Suppressor macrophage treated with lipopolysaccharide for 1 hour (primary cell): Measurements from ENCODE around the gene KCTD12.
A peak's percentile ranks its signal among the peaks of the same experiment; 100 is the strongest.
"Not testable (repeated sequence)": the region's sequence is repeated elsewhere in the genome, so short reads cannot be mapped to it uniquely, and the experiment has no call there.

Experiments used
- DNase-seq, 3 donors: peaks; one replicate each; pipeline ENCODE4 v3.0.0-alpha.2; 2020 to 2022

The KCTD12 gene

GRCh38 chr13:76886292-76887075 is at the start of gene KCTD12:
Gene KCTD12, minus strand, starts transcription at chr13:76886405. Its CDS starts 257 bp downstream, at chr13:76886148.
- DNase-seq = peak; percentile 91 to 95 (median 93)

GRCh38 chr13:76934671-76935070 is 48.5 kb upstream of the KCTD12 start:
- DNase-seq = no peak

GRCh38 chr13:76932076-76932475 is 45.9 kb upstream of the KCTD12 start:
- no peak for DNase-seq

- no peak for DNase-seq
These were observed 43.7 kb upstream of the KCTD12 start for GRCh38 chr13:76929851-76930374.

- peak; percentile 53 to 71 (median 54) for DNase-seq
These were observed 43.1 kb upstream of the KCTD12 start for GRCh38 chr13:76929320-76929719.

GRCh38 chr13:76928456-76928855 is 42.3 kb upstream of the KCTD12 start:
- DNase-seq = no peak

- no peak for DNase-seq
These were observed 41.8 kb upstream of the KCTD12 start for GRCh38 chr13:76927955-76928354.

- no peak for DNase-seq
These were observed 38.9 kb upstream of the KCTD12 start for GRCh38 chr13:76925115-76925514.

- DNase-seq = no peak
These were observed 35.3 kb upstream of the KCTD12 start for GRCh38 chr13:76921516-76921915.

- not testable (repeated sequence) for DNase-seq
These were observed 31.7 kb upstream of the KCTD12 start for GRCh38 chr13:76917755-76918481.

GRCh38 chr13:76917095-76917494 is 30.9 kb upstream of the KCTD12 start:
- no peak for DNase-seq

- DNase-seq = no peak
These were observed 27.7 kb upstream of the KCTD12 start for GRCh38 chr13:76913898-76914297.

- no peak for DNase-seq
These were observed 26.3 kb upstream of the KCTD12 start for GRCh38 chr13:76912476-76912875.

GRCh38 chr13:76904507-76904906 is 18.3 kb upstream of the KCTD12 start:
- DNase-seq = peak; percentile 79 to 90 (median 88)

GRCh38 chr13:76903544-76904162 is 17.4 kb upstream of the KCTD12 start:
- DNase-seq = peak; percentile 89 to 94 (median 93)

- not testable (repeated sequence) for DNase-seq
These were observed 12.9 kb upstream of the KCTD12 start for GRCh38 chr13:76899066-76899465.

- DNase-seq = not testable (repeated sequence)
These were observed 11.0 kb upstream of the KCTD12 start for GRCh38 chr13:76897171-76897570.

- DNase-seq = peak; percentile 44 to 69 (median 47)
These were observed 8.4 kb upstream of the KCTD12 start for GRCh38 chr13:76894401-76895110.

- no peak for DNase-seq
These were observed 6.3 kb upstream of the KCTD12 start for GRCh38 chr13:76892488-76892887.

GRCh38 chr13:76890021-76890420 is 3.8 kb upstream of the KCTD12 start:
- peak; percentile 40 to 60 (median 42) for DNase-seq

GRCh38 chr13:76889254-76889653 is 3.0 kb upstream of the KCTD12 start:
- DNase-seq = peak in 1 of 3 donors; percentile 50

GRCh38 chr13:76888421-76888820 is 2.2 kb upstream of the KCTD12 start:
- no peak for DNase-seq
